HCT116 (cell line): ENCODE results near the gene AMMECR1. TPM values are rescaled to one million over a fixed set of nuclear protein-coding genes. Genes with fewer than 3 reads are reported as not detected.

Experiments used
- ATAC-seq: fragments of 200-7000 bp; cut with Tn5 transposase; 2 replicates; pipeline ENCODE4 v1.9.1; 2020; ENCODE audit warnings: mild to moderate bottlenecking, moderate library complexity
- BruUV-seq: library from RNA; stranded (reverse); fragments of 400-500 nt; replicated peaks from 2 replicates; lab custom pipeline; 2021; lab: Mats Ljungman, UMichigan
- CTCF ChIA-PET: fragments of 300-600 bp; sonication (Branson Sonifier 250); formaldehyde crosslinking; loops from one replicate; lab custom pipeline; 2021; ENCODE audit warnings: antibody characterized with exemption; lab: Charles Lee
- POLR2A ChIA-PET: fragments of 300-600, 350-600 bp; sonication (Branson Sonifier 250); formaldehyde crosslinking; loops from one replicate; lab custom pipeline; 2021; ENCODE audit warnings: antibody characterized with exemption; lab: Charles Lee
- RAD21 ChIA-PET, 2 experiments: fragments of 300-600 bp; sonication (Branson Sonifier 250); formaldehyde crosslinking; loops; one replicate each; lab custom pipeline; 2023; ENCODE audit warnings: low total read pairs in 2 of 2; ENCODE audit not compliant: uncharacterized antibody in 2 of 2, unreplicated experiment in 2 of 2, low non-redundant PET in 1 of 2; lab: Charles Lee
- DNase-seq: peaks from one replicate; pipeline ENCODE4 v3.0.0-alpha.2; 2010; ENCODE audit warnings: low read depth, low spot score
- H2AFZ ChIP-seq: fragments of 200-600 bp; shearing (Covaris generic), sonication (generic); 2 replicates; pipeline ENCODE4 v1.6.1; 2017; ENCODE audit warnings: low read depth, mixed run types, mixed read lengths, antibody characterized with exemption, low read length; ENCODE audit not compliant: poor library complexity, severe bottlenecking
- H3K27ac ChIP-seq: 2 replicates; pipeline ENCODE4 v1.5.1; 2012; ENCODE audit warnings: low read depth, low read length
- H3K27me3 ChIP-seq: fragments of 200-600 bp; sonication (generic); 2 replicates; pipeline ENCODE4 v1.6.1; 2016; ENCODE audit warnings: mixed run types, low read length, mixed read lengths; ENCODE audit not compliant: insufficient read depth
- H3K36me3 ChIP-seq, 2 experiments: fragments of 200-500 bp in 1 of 2; fragments of 200-600 bp in 1 of 2; sonication (Bioruptor generic) in 1 of 2; sonication (generic) in 1 of 2; 2 replicates each; pipeline versions ENCODE4 v1.5.1 to v1.6.1; 2014 to 2016; ENCODE audit warnings: low read length in 2 of 2, inconsistent platforms in 1 of 2, mixed read lengths in 1 of 2, mixed run types in 1 of 2; ENCODE audit not compliant: insufficient read depth in 2 of 2, control insufficient read depth in 1 of 2
- H3K4me1 ChIP-seq, 2 experiments: fragments of 200-600 bp in 1 of 2; sonication (generic) in 1 of 2; 2 replicates each; pipeline versions ENCODE4 v1.5.1 to v1.6.1; 2012 to 2017; ENCODE audit warnings: low read length in 2 of 2, inconsistent platforms in 1 of 2, mild to moderate bottlenecking in 1 of 2, mixed read lengths in 1 of 2, mixed run types in 1 of 2, moderate library complexity in 1 of 2; ENCODE audit not compliant: insufficient read depth in 2 of 2, control insufficient read depth in 1 of 2
- H3K4me2 ChIP-seq: fragments of 200-600 bp; sonication (generic); 2 replicates; pipeline ENCODE4 v1.6.1; 2017; ENCODE audit warnings: mixed run types, low read length, mixed read lengths
- H3K4me3 ChIP-seq, 2 experiments: fragments of 200-600 bp in 1 of 2; sonication (generic) in 1 of 2; replicated peaks in 1 of 2; 2 replicates each; pipeline ENCODE4 v1.5.1; 2011 to 2016; ENCODE audit warnings: low read length in 2 of 2, control low read depth in 1 of 2, low read depth in 1 of 2, mild to moderate bottlenecking in 1 of 2, mixed read lengths in 1 of 2, mixed run types in 1 of 2
- H3K79me2 ChIP-seq: fragments of 200-600 bp; sonication (generic); 2 replicates; pipeline ENCODE4 v1.6.1; 2017; ENCODE audit warnings: mild to moderate bottlenecking, mixed run types, low read length, moderate library complexity, mixed read lengths; ENCODE audit not compliant: insufficient read depth
- H3K9ac ChIP-seq: fragments of 200-600 bp; sonication (generic); 2 replicates; pipeline ENCODE4 v1.6.1; 2016; ENCODE audit warnings: low read length, mixed read lengths
- H3K9me2 ChIP-seq: fragments of 200-600 bp; sonication (generic), shearing (Covaris generic); 2 replicates; pipeline ENCODE4 v1.6.1; 2017; ENCODE audit warnings: mixed run types, mild to moderate bottlenecking, moderate library complexity; ENCODE audit not compliant: insufficient read depth
- H3K9me3 ChIP-seq, 2 experiments: fragments of 200-500 bp in 1 of 2; fragments of 200-600 bp in 1 of 2; sonication (Bioruptor generic) in 1 of 2; sonication (generic) in 1 of 2; 2 replicates each; pipeline ENCODE4 v1.6.1; 2014 to 2017; ENCODE audit warnings: low read length in 2 of 2, mixed read lengths in 2 of 2, inconsistent platforms in 1 of 2, low read depth in 1 of 2, mild to moderate bottlenecking in 1 of 2, mixed run types in 1 of 2, moderate library complexity in 1 of 2; ENCODE audit not compliant: control insufficient read depth in 1 of 2, insufficient read depth in 1 of 2
- H4K20me1 ChIP-seq: fragments of 200-600 bp; sonication (generic), shearing (Covaris generic); 2 replicates; pipeline ENCODE4 v1.6.1; 2017; ENCODE audit warnings: mixed run types, mild to moderate bottlenecking, moderate library complexity; ENCODE audit not compliant: insufficient read depth
- ATF3 ChIP-seq: IDR thresholded peaks from 2 replicates; pipeline ENCODE4 v1.6.1; 2012
- EGR1 ChIP-seq: IDR thresholded peaks from 2 replicates; pipeline ENCODE4 v1.6.1; 2012; ENCODE audit warnings: low read depth
- JUND ChIP-seq: IDR thresholded peaks from 2 replicates; pipeline ENCODE4 v1.6.1; 2012
- RAD21 ChIP-seq: IDR thresholded peaks from 2 replicates; pipeline ENCODE4 v1.6.1; 2012; ENCODE audit warnings: low read depth, mild to moderate bottlenecking
- SIN3A ChIP-seq: IDR thresholded peaks from 2 replicates; pipeline ENCODE4 v1.6.1; 2012; ENCODE audit warnings: low read depth
- SP1 ChIP-seq: IDR thresholded peaks from 2 replicates; pipeline ENCODE4 v1.6.1; 2012; ENCODE audit warnings: low read depth
- TCF7L2 ChIP-seq: IDR thresholded peaks from 2 replicates; pipeline ENCODE4 v1.7.0; 2011; ENCODE audit warnings: borderline replicate concordance, inconsistent platforms; ENCODE audit not compliant: insufficient read depth, insufficient read length; ENCODE audit errors: extremely low read depth
- ZFX ChIP-seq: fragments of 450-650 bp; IDR thresholded peaks from 2 replicates; pipeline ENCODE4 v1.6.1; 2017
- ZNF274 ChIP-seq: fragments of 200-500 bp; sonication (Bioruptor generic); IDR thresholded peaks from 2 replicates; pipeline ENCODE4 v1.6.1; 2014; ENCODE audit warnings: mild to moderate bottlenecking, low read depth, low read length, inconsistent platforms
- intact Hi-C: fragments of 100-400 bp; cut with micrococcal nuclease; formaldehyde crosslinking; loops from 2 replicates; pipeline ENCODE4 v1.10.0; 2022
- total RNA-seq: library from RNA; stranded (reverse); gene quantifications from one replicate; pipeline ENCODE4 v1.2.1, GENCODE V29; 2021; ENCODE audit not compliant: unreplicated experiment

Gene AMMECR1
- total RNA-seq, 1 experiment from 2014 or later: 9.2 TPM

DNA sequence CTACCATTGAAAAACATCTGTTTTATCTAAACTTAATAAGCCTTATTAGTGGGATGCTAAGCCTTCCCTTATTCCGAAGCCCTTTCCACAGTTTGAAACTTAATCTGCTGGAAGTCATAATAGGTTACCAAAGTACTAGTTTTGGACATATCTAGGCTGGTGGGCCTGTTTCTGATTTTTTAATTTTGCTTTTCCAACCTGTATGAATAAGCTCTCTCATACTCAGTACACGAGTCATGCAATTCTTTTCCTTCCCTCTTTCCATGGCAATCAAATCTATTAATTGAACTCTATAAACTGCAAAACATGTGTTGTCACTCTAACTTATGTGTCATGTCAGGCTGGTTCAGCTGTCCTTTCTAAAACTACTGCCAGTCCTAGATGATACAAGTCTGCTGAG, 91.0 kb downstream of the AMMECR1 start:
- intact Hi-C loops: no loop called here
- Histone ChIP-seq H3K4me3 (no peak overlapping the region), H2AFZ (no peak overlapping the region), H3K27me3 (no peaks in the 10 kb centered on the region), H3K79me2 (no peaks in the 10 kb centered on the region), H3K36me3 (no peaks in the 10 kb centered on the region), H3K27ac (no peak overlapping the region), H3K4me1 (peaks cover 9 to 22% of the 10 kb centered on the region in 2 experiments; a peak in 3 of 4 replicates), H3K9me3 (no peaks in the 10 kb centered on the region), H3K4me2 (peak overlapping the region; percentile 47), H3K9ac (no peak overlapping the region), H4K20me1 (no peaks in the 10 kb centered on the region), H3K9me2 (no peaks in the 10 kb centered on the region)
- no TSS peak for BruUV-seq
- POLR2A ChIA-PET: no interaction called here
- CTCF ChIA-PET: no interaction called here
- no peak; the same call in 1 of the 2 replicates for ATAC-seq
- RAD21 ChIA-PET: no interaction called here
- DNase-seq: no peak
- TF ChIP-seq SP1 (no peak), SIN3A (no peak), EGR1 (no peak), ATF3 (no peak), TCF7L2 (no peak), JUND (no peak), RAD21 (no peak), ZNF274 (no peak)

GRCh38 chrX:110224926-110225617, 92.8 kb downstream of the AMMECR1 start:
- no peaks in the 10 kb centered on the region for H3K79me2 ChIP-seq
- ATAC-seq: no peak
- H3K36me3 ChIP-seq: no peaks in the 10 kb centered on the region
- RAD21 ChIA-PET: no interaction called here
- H3K4me1 ChIP-seq: peaks cover 9 to 26% of the 10 kb centered on the region in 2 experiments; a peak in 3 of 4 replicates
- no peaks in the 10 kb centered on the region for H3K27me3 ChIP-seq
- no peaks in the 10 kb centered on the region for H4K20me1 ChIP-seq
- H3K4me3 ChIP-seq: no peak overlapping the region
- no peak for TF ChIP-seq ZFX
- H3K9me2 ChIP-seq: no peaks in the 10 kb centered on the region
- no peak overlapping the region for H3K27ac ChIP-seq
- BruUV-seq: no TSS peak
- H3K4me2 ChIP-seq: no peak overlapping the region
- H3K9ac ChIP-seq: no peak overlapping the region
- H3K9me3 ChIP-seq: no peaks in the 10 kb centered on the region
- no peak overlapping the region for H2AFZ ChIP-seq
- CTCF ChIA-PET: no interaction called here
- DNase-seq: no peak
- intact Hi-C loops: no loop called here
- POLR2A ChIA-PET: no interaction called here
